Measurements from ENCODE around the gene ZNF554. TPM values are rescaled to one million over a fixed set of nuclear protein-coding genes. Genes with fewer than 3 reads are reported as not detected.

The ZNF554 gene
- total and polyA plus RNA-seq, 2 donors (not counting 3 experiments of a cell fraction or from before 2014, with no cell fraction given), result 1.2 to 1.6 TPM

DNA sequence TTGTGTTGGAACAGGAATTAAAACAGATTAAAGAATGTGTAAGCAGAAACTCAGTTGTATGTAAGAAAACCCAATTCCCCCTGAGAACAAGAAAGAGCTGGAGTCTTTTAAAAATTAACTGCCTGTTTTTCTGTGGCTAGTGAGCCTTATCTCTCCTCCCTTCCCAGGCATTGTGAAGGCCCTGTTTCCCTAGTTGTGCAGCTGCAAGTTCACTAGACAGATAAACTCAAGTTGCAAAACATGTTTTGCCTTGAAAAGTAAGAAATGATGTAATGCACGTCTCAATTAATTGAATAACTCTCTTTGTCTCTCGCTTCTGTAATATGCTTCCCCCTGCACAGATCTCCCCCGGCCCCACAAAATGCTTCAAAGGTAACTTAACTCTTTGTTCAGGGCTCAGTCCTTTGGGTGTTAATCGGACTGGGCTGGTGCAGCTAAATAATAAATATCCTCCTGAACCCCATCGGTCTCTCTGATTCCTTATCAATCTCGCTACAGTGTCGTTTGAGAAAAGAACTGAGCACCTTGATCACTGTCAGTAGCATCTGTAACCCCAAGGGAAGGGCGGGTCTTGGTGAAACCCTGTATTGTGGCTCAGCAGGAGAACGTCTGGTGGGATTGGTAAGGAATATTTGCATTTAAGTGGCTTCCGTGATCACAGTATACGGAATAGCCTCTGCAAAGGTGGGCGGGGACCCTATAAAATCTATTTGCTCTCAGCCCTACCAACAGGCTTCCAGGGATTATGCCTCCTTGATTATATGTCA is 45.8 kb downstream of the ZNF554 start:
- no peaks in the 10 kb centered on the region for H4K20me1 ChIP-seq (replicated peaks; ENCODE audit: control insufficient read depth, extremely low read depth, insufficient read depth, low read length)
- no peak for FAIRE-seq
- H2AFZ ChIP-seq (ENCODE audit: low read depth, low read length), result no peak overlapping the region
- no peak overlapping the region for H3K9ac ChIP-seq (replicated peaks; ENCODE audit: extremely low read depth, insufficient read depth, low read length)
- BruUV-seq (replicated peaks), result no TSS peak
- CTCF ChIA-PET, result no interaction called here
- intact Hi-C loops (cut with micrococcal nuclease), result no loop called here
- no peaks in the 10 kb centered on the region for H3K36me3 ChIP-seq (ENCODE audit: control insufficient read depth in 2 of 2, extremely low read depth in 1 of 2, insufficient read depth in 2 of 2, low read length in 2 of 2)
- H3K4me3 ChIP-seq (replicated peaks in 1 of 3; ENCODE audit: insufficient read depth in 1 of 3, low read depth in 1 of 3, low read length in 3 of 3), result no peak overlapping the region
- no peak overlapping the region for H3K4me2 ChIP-seq (ENCODE audit: insufficient read depth, low read length)
- no peaks in the 10 kb centered on the region for H3K9me1 ChIP-seq (replicated peaks; ENCODE audit: control insufficient read depth, extremely low read depth, insufficient read depth, low read length)
- POLR2A ChIA-PET, result no interaction called here
- no peaks in the 10 kb centered on the region for H3K27me3 ChIP-seq (ENCODE audit: control insufficient read depth in 2 of 2, insufficient read depth in 2 of 2, low read length in 2 of 2)
- no peaks in the 10 kb centered on the region for H3K79me2 ChIP-seq (ENCODE audit: control insufficient read depth, insufficient read depth, low read length)
- no peak for DNase-seq (ENCODE audit: low read depth, low spot score)
- dilution Hi-C loops (cut with MboI; ENCODE audit: extremely low pct_ligation_motif_present, low sequenced_read_pairs), result no loop called here
- no peaks in the 10 kb centered on the region for H3K4me1 ChIP-seq (ENCODE audit: control insufficient read depth, extremely low read depth, insufficient read depth, low read length)
- H3K27ac ChIP-seq (ENCODE audit: insufficient read depth, low read depth, low read length), result no peak overlapping the region
- TF ChIP-seq CTCF (IDR thresholded peaks at IDR 0.05; ENCODE audit: extremely low read depth in 1 of 2, insufficient read depth in 1 of 2, low read depth in 1 of 2, low read length in 2 of 2) (no peak), FOS (IDR thresholded peaks at IDR 0.05; ENCODE audit: borderline replicate concordance, insufficient read depth, low read length) (no peak), POLR2A (IDR thresholded peaks at IDR 0.05; ENCODE audit: low read depth, low read length) (no peak), GATA2 (IDR thresholded peaks at IDR 0.05; ENCODE audit: insufficient read depth, insufficient read length, low read depth, low read length) (no peak), EZH2 (IDR thresholded peaks at IDR 0.05; ENCODE audit: borderline replicate concordance, low read depth, low read length, severe bottlenecking) (no peak), POLR2AphosphoS5 (IDR thresholded peaks at IDR 0.05; ENCODE audit: insufficient read depth, low read depth, low read length) (no peak), JUN (IDR thresholded peaks at IDR 0.05; ENCODE audit: borderline replicate concordance, insufficient read depth, insufficient read length, low read depth) (no peak), MYC (IDR thresholded peaks at IDR 0.05; ENCODE audit: low read depth, low read length) (no peak)
- TF ChIP-seq, protein P1, sequence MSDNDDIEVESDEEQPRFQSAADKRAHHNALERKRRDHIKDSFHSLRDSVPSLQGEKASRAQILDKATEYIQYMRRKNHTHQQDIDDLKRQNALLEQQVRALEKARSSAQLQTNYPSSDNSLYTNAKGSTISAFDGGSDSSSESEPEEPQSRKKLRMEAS (IDR thresholded peaks at IDR 0.05; ENCODE audit: insufficient read depth, insufficient read length), result no peak
- H3K9me3 ChIP-seq (replicated peaks; ENCODE audit: control insufficient read depth, insufficient read depth, low read length), result no peaks in the 10 kb centered on the region

Measured in endothelial cell of umbilical vein (primary cell).